ENCODE data around the gene BLOC1S5.

DNA sequence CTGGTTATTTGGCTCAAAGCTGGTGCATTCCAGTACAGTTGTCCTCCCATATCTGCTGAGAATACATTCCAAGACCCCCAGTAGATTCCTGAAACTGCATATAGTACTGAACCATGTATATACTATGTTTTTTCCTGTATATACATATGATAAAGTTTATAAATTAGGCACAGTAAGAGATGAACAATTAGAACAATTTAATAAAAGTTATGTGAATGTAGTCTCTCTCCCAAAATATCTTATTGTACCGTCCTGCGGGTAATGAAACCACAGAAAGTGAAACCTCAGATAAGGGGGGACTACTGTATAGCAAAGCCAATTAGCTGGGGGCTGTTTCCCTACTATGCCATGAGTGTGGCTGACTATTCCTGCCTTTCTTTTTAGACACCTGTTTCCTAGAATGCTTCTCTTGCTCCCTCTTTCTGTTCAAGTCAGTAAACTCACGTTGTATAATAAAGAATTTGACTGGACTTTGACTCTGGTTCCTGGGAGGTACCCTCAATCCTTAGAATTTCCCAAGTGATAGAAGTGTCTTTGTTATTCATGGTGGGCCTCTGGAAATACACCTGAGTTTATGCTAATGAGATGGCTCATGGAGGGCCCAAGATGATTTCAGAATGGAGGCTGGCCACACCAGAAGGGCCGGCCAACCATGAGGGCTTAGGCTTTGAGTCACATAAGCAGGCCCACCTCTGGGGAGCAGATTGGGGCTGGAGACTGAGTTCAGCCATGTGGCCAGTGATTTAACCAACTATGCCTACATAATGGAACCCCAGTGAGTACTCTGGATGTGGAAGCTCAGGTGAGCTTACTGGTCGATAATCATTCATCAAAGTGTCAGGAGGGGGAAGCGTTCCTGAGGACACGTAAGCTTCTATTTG lies 689 bp upstream of the BLOC1S5 start:
- TF ChIP-seq, protein P1, sequence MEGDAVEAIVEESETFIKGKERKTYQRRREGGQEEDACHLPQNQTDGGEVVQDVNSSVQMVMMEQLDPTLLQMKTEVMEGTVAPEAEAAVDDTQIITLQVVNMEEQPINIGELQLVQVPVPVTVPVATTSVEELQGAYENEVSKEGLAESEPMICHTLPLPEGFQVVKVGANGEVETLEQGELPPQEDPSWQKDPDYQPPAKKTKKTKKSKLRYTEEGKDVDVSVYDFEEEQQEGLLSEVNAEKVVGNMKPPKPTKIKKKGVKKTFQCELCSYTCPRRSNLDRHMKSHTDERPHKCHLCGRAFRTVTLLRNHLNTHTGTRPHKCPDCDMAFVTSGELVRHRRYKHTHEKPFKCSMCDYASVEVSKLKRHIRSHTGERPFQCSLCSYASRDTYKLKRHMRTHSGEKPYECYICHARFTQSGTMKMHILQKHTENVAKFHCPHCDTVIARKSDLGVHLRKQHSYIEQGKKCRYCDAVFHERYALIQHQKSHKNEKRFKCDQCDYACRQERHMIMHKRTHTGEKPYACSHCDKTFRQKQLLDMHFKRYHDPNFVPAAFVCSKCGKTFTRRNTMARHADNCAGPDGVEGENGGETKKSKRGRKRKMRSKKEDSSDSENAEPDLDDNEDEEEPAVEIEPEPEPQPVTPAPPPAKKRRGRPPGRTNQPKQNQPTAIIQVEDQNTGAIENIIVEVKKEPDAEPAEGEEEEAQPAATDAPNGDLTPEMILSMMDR (conservative IDR thresholded peaks at IDR 0.05; ENCODE audit: low read depth, low read length), result no peak
- no peak for TF ChIP-seq EZH2 (IDR thresholded peaks at IDR 0.05; ENCODE audit: low read length, unreplicated experiment)
